Measurements from ENCODE around the gene KRT32. TPM values are rescaled to one million over a fixed set of nuclear protein-coding genes. Genes with fewer than 3 reads are reported as not detected.

The KRT32 gene
- total and polyA plus RNA-seq, 9 of the 15 experiments (the other 6 are each of a cell fraction or from before 2014, with no cell fraction given) = not detected

DNA sequence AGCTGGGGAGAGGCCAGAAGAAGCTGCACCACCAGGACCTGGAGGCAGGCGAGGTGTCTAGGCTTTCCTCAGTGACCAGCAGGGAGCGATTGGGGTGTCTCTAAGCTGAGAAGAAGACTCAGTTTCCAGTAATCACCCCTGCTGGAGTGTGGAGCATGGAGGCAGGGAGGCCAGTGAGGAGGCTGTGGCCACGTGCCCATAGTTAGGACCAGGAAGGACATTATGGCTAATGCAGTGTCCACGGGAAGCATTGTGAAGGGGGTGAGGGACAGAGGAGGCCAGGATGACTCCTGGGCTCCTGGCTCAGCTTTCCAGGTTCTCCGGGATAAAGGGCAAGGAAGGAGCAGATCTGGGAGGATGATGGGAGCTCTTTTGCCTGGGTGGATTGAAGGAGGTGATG is 32.5 kb upstream of the KRT32 start (continued):
- TF ChIP-seq RBM22 (IDR thresholded peaks at IDR 0.05; ENCODE audit: low read depth, low read length, poor library complexity, severe bottlenecking) = no peak
- TF ChIP-seq RHOXF2B (CRISPR knock-in tag; conservative IDR thresholded peaks at IDR 0.05) = no peak
- no peak for TF ChIP-seq FOS (IDR thresholded peaks at IDR 0.05; ENCODE audit: extremely low read depth, insufficient read length)
- TF ChIP-seq, protein P1, sequence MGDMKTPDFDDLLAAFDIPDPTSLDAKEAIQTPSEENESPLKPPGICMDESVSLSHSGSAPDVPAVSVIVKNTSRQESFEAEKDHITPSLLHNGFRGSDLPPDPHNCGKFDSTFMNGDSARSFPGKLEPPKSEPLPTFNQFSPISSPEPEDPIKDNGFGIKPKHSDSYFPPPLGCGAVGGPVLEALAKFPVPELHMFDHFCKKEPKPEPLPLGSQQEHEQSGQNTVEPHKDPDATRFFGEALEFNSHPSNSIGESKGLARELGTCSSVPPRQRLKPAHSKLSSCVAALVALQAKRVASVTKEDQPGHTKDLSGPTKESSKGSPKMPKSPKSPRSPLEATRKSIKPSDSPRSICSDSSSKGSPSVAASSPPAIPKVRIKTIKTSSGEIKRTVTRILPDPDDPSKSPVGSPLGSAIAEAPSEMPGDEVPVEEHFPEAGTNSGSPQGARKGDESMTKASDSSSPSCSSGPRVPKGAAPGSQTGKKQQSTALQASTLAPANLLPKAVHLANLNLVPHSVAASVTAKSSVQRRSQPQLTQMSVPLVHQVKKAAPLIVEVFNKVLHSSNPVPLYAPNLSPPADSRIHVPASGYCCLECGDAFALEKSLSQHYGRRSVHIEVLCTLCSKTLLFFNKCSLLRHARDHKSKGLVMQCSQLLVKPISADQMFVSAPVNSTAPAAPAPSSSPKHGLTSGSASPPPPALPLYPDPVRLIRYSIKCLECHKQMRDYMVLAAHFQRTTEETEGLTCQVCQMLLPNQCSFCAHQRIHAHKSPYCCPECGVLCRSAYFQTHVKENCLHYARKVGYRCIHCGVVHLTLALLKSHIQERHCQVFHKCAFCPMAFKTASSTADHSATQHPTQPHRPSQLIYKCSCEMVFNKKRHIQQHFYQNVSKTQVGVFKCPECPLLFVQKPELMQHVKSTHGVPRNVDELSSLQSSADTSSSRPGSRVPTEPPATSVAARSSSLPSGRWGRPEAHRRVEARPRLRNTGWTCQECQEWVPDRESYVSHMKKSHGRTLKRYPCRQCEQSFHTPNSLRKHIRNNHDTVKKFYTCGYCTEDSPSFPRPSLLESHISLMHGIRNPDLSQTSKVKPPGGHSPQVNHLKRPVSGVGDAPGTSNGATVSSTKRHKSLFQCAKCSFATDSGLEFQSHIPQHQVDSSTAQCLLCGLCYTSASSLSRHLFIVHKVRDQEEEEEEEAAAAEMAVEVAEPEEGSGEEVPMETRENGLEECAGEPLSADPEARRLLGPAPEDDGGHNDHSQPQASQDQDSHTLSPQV (IDR thresholded peaks at IDR 0.05) = peak; percentile 73; the same call in 1 of the 2 replicates
- TF ChIP-seq EWSR1 (IDR thresholded peaks at IDR 0.05; ENCODE audit: borderline replicate concordance, low read depth, partially characterized antibody) = no peak
- TF ChIP-seq CBFA2T3 (IDR thresholded peaks at IDR 0.05) = no peak
- no peak for TF ChIP-seq COPS2 (conservative IDR thresholded peaks at IDR 0.05)
- TF ChIP-seq, protein P2, sequence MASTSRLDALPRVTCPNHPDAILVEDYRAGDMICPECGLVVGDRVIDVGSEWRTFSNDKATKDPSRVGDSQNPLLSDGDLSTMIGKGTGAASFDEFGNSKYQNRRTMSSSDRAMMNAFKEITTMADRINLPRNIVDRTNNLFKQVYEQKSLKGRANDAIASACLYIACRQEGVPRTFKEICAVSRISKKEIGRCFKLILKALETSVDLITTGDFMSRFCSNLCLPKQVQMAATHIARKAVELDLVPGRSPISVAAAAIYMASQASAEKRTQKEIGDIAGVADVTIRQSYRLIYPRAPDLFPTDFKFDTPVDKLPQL (IDR thresholded peaks at IDR 0.05; ENCODE audit: extremely low read depth, insufficient read length) = no peak
- TF ChIP-seq, protein P3, sequence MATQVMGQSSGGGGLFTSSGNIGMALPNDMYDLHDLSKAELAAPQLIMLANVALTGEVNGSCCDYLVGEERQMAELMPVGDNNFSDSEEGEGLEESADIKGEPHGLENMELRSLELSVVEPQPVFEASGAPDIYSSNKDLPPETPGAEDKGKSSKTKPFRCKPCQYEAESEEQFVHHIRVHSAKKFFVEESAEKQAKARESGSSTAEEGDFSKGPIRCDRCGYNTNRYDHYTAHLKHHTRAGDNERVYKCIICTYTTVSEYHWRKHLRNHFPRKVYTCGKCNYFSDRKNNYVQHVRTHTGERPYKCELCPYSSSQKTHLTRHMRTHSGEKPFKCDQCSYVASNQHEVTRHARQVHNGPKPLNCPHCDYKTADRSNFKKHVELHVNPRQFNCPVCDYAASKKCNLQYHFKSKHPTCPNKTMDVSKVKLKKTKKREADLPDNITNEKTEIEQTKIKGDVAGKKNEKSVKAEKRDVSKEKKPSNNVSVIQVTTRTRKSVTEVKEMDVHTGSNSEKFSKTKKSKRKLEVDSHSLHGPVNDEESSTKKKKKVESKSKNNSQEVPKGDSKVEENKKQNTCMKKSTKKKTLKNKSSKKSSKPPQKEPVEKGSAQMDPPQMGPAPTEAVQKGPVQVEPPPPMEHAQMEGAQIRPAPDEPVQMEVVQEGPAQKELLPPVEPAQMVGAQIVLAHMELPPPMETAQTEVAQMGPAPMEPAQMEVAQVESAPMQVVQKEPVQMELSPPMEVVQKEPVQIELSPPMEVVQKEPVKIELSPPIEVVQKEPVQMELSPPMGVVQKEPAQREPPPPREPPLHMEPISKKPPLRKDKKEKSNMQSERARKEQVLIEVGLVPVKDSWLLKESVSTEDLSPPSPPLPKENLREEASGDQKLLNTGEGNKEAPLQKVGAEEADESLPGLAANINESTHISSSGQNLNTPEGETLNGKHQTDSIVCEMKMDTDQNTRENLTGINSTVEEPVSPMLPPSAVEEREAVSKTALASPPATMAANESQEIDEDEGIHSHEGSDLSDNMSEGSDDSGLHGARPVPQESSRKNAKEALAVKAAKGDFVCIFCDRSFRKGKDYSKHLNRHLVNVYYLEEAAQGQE (IDR thresholded peaks at IDR 0.05; ENCODE audit: borderline replicate concordance) = no peak
- TF ChIP-seq, protein P3 (CRISPR knock-in tag; IDR thresholded peaks at IDR 0.05; ENCODE audit: low read depth) = no peak
- TF ChIP-seq, protein P4, sequence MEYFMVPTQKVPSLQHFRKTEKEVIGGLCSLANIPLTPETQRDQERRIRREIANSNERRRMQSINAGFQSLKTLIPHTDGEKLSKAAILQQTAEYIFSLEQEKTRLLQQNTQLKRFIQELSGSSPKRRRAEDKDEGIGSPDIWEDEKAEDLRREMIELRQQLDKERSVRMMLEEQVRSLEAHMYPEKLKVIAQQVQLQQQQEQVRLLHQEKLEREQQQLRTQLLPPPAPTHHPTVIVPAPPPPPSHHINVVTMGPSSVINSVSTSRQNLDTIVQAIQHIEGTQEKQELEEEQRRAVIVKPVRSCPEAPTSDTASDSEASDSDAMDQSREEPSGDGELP (CRISPR knock-in tag; IDR thresholded peaks at IDR 0.05; ENCODE audit: borderline replicate concordance) = no peak
- TF ChIP-seq U2AF1 (optimal IDR thresholded peaks at IDR 0.05; ENCODE audit: low read depth, low read length) = no peak
- no peak for TF ChIP-seq ZC3H11A (IDR thresholded peaks at IDR 0.05; ENCODE audit: low read depth, low read length)
- TF ChIP-seq ZNF12 (CRISPR knock-in tag; IDR thresholded peaks at IDR 0.05) = no peak
- TF ChIP-seq PHF20 (IDR thresholded peaks at IDR 0.05; ENCODE audit: partially characterized antibody) = no peak
